Common myeloid progenitor, CD34-positive (primary cell): ENCODE measurements around the gene LIN7C.
"Not testable (repeated sequence)": the region's sequence is repeated elsewhere in the genome, so short reads cannot be mapped to it uniquely, and the experiment has no call there.

Experiments used
- CTCF ChIA-PET: fragments of 350-600 bp; sonication (Branson Sonifier 250); formaldehyde crosslinking; loops from one replicate; lab custom pipeline; 2021; ENCODE audit warnings: antibody characterized with exemption; lab: Charles Lee
- POLR2A ChIA-PET: fragments of 350-600 bp; sonication (Branson Sonifier 250); formaldehyde crosslinking; loops from one replicate; lab custom pipeline; 2021; ENCODE audit warnings: antibody characterized with exemption; lab: Charles Lee
- DNase-seq, 3 donors: peaks; one replicate each; pipeline versions ENCODE4 v3.0.0 to v3.0.0-alpha.2; 2013
- H3K27ac ChIP-seq, 2 experiments: 1 replicate in 1 of 2; 2 replicates in 1 of 2; pipeline ENCODE4 v1.7.0; 2013; ENCODE audit warnings: inconsistent platforms in 2 of 2, low read length in 2 of 2, mild to moderate bottlenecking in 2 of 2, low read depth in 1 of 2, moderate library complexity in 1 of 2; ENCODE audit not compliant: severe bottlenecking in 2 of 2, insufficient read depth in 1 of 2, poor library complexity in 1 of 2
- H3K27me3 ChIP-seq, 5 experiments: replicated peaks in 2 of 5; 1 replicate in 3 of 5; 2 replicates in 2 of 5; pipeline versions ENCODE4 v1.6.1 to v1.7.0; 2013; ENCODE audit warnings: low read length in 4 of 5, mild to moderate bottlenecking in 2 of 5, moderate library complexity in 2 of 5, inconsistent platforms in 1 of 5; ENCODE audit not compliant: insufficient read depth in 5 of 5, control insufficient read depth in 4 of 5
- H3K36me3 ChIP-seq, 4 experiments: 1 replicate in 2 of 4; 2 replicates in 2 of 4; pipeline versions ENCODE4 v1.6.1 to v1.7.0; 2013; ENCODE audit warnings: low read length in 3 of 4, control low read depth in 1 of 4, mild to moderate bottlenecking in 1 of 4; ENCODE audit not compliant: control insufficient read depth in 4 of 4, insufficient read depth in 4 of 4
- H3K4me1 ChIP-seq, 4 experiments: 1 replicate in 3 of 4; 2 replicates in 1 of 4; pipeline versions ENCODE4 v1.6.1 to v1.7.1; 2013; ENCODE audit warnings: low read length in 3 of 4, mild to moderate bottlenecking in 3 of 4, control low read depth in 1 of 4, inconsistent platforms in 1 of 4, moderate library complexity in 1 of 4; ENCODE audit not compliant: control insufficient read depth in 4 of 4, insufficient read depth in 4 of 4; ENCODE audit errors: control extremely low read depth in 1 of 4
- H3K4me3 ChIP-seq, 7 experiments: 1 replicate in 4 of 7; 2 replicates in 3 of 7; pipeline versions ENCODE4 v1.5.1 to v1.7.0; 2013; ENCODE audit warnings: mild to moderate bottlenecking in 7 of 7, low read length in 6 of 7, moderate library complexity in 6 of 7, inconsistent platforms in 2 of 7, low read depth in 2 of 7, control low read depth in 1 of 7; ENCODE audit not compliant: insufficient read depth in 4 of 7, control insufficient read depth in 1 of 7; ENCODE audit errors: extremely low read depth in 1 of 7
- H3K9me3 ChIP-seq, 5 experiments: 1 replicate in 4 of 5; 2 replicates in 1 of 5; pipeline versions ENCODE4 v1.6.1 to v1.7.1; 2013; ENCODE audit warnings: low read length in 4 of 5, mild to moderate bottlenecking in 2 of 5, inconsistent platforms in 1 of 5, low read depth in 1 of 5, moderate library complexity in 1 of 5; ENCODE audit not compliant: control insufficient read depth in 4 of 5, insufficient read depth in 2 of 5; ENCODE audit errors: control extremely low read depth in 1 of 5
- WGBS: methylation state at CpG from one replicate; pipeline ENCODE4 v1.1.5; 2013; ENCODE audit not compliant: insufficient coverage; 5-methylcytosine and 5-hydroxymethylcytosine counted together

Gene LIN7C

GRCh38 chr11:27448184-27448540 is 58.4 kb downstream of the LIN7C start:
- DNase-seq, H3K27ac ChIP-seq, CTCF ChIA-PET, H3K4me1 ChIP-seq, H3K36me3 ChIP-seq, H3K9me3 ChIP-seq, POLR2A ChIA-PET, H3K4me3 ChIP-seq, H3K27me3 ChIP-seq: not testable (repeated sequence)
- 100% methylated on average over 1 of the region's 5 CpGs for WGBS

- DNase-seq, result no peak
Measured at GRCh38 chr11:27447288-27448183, 59.0 kb downstream of the LIN7C start.

GRCh38 chr11:27445625-27446024 is 60.9 kb downstream of the LIN7C start:
- no peaks in the 10 kb centered on the region for H3K36me3 ChIP-seq
- no peaks in the 10 kb centered on the region for H3K27me3 ChIP-seq
- H3K9me3 ChIP-seq, result no peaks in the 10 kb centered on the region
- ChIA-PET CTCF (no interaction called here), POLR2A (no interaction called here)
- H3K27ac ChIP-seq, result no peak overlapping the region
- H3K4me1 ChIP-seq, result no peaks in the 10 kb centered on the region
- no peak for DNase-seq
- H3K4me3 ChIP-seq, result no peak overlapping the region
- WGBS, result 96% methylated on average over 2 of the region's 4 CpGs

More at GRCh38 chr11:27447288-27448183, 59.0 kb downstream of the LIN7C start:
- no peak overlapping the region for H3K27ac ChIP-seq
- no peaks in the 10 kb centered on the region for H3K36me3 ChIP-seq
- ChIA-PET POLR2A (no interaction called here), CTCF (no interaction called here)
- no peaks in the 10 kb centered on the region for H3K27me3 ChIP-seq
- H3K4me3 ChIP-seq, result no peak overlapping the region
- no peaks in the 10 kb centered on the region for H3K9me3 ChIP-seq
- 100% methylated on average over 1 of the region's 5 CpGs for WGBS
- H3K4me1 ChIP-seq, result no peaks in the 10 kb centered on the region

GRCh38 chr11:27444801-27445215 is 61.8 kb downstream of the LIN7C start:
- no peaks in the 10 kb centered on the region for H3K4me1 ChIP-seq
- H3K36me3 ChIP-seq, result no peaks in the 10 kb centered on the region
- no peak for DNase-seq
- ChIA-PET POLR2A (no interaction called here), CTCF (no interaction called here)
- no peaks in the 10 kb centered on the region for H3K9me3 ChIP-seq
- H3K4me3 ChIP-seq, result no peak overlapping the region
- WGBS, result 100% methylated on average over 1 of the region's 2 CpGs
- no peaks in the 10 kb centered on the region for H3K27me3 ChIP-seq
- no peak overlapping the region for H3K27ac ChIP-seq
